Stimulated activated CD8-positive, alpha-beta memory T cell treated with anti-CD3 and anti-CD28 coated beads, Interleukin-4, amount 100 ng/mL, for 48 hours (primary cell): ENCODE measurements around the gene KCNJ13.
"Not testable (repeated sequence)": the region's sequence is repeated elsewhere in the genome, so short reads cannot be mapped to it uniquely, and the experiment has no call there.

Source experiments
- DNase-seq: peaks from one replicate; pipeline ENCODE4 v3.0.0-alpha.2; 2020

KCNJ13 gene

DNA sequence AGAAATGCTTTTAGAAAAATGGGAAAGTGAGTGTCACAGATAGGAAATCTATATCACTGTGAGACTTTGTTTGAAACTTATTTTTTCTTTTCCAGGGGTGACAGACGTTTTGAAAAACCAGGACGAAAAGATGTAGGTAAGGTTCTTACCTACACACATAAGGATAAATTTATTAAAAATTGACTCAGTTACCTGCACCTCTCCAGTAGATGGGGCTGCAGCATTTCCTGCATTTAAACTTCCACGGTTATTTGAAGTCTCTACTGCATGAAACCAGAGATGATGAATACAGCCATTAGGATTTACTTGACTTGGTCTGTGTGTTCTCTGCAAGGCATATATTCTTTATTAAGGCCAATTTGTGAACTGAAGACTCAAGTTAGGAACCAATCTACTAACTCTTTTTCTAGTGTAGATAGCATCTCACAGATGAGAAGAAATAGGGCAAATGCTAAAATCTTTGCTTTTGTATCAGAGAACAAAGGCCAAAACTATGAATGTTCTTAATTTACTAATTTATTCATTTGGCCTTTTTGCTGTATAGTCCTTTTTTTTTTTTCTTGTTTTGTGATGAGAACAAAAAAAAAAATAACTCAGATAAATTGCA lies 15.0 kb downstream of the KCNJ13 start:
- DNase-seq = no peak

DNA sequence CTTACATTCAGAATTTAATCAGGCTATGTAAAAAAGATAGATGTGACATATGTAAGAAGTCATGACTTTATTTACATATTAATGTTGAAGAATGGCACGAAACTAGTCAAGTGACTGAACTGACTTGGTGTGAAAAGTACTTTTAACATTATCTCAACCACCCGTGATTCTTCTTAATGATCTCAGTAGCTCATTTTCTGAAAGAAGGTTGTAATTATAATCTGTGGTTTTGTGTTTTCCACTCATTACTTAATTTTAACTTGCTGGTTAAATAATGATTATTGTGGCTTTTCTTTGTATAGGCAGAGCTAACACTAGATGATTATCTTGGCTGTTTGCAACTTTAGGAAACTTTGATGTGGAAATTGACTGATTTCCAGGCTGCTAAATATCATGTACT lies 18.5 kb downstream of the KCNJ13 start:
- no peak for DNase-seq

DNA sequence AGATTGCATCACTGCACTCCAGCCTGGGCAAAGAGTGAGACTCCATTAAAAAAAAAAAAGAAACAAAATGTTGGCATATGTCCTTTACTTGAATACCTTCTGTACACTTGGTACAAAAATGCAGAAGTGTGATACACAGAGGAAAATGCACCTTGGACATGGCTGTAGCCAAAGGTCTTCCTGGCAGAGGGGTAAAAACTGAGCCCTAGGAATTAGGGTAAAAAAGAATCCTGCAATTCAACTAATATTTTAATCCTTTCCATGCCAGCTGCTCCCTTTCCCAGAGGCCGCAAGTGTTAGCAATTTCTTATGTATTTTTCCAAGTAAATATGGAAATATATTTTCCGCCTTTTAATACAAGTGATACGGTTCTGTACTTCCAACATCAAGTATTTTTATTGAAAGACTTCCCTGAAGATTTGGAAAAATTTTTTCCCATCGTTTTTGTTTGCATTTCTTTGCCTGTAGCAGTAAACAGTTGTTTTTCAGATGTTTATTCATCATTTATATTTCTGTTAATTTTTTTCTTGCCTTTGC lies 26.2 kb downstream of the KCNJ13 start:
- DNase-seq = no peak

DNA sequence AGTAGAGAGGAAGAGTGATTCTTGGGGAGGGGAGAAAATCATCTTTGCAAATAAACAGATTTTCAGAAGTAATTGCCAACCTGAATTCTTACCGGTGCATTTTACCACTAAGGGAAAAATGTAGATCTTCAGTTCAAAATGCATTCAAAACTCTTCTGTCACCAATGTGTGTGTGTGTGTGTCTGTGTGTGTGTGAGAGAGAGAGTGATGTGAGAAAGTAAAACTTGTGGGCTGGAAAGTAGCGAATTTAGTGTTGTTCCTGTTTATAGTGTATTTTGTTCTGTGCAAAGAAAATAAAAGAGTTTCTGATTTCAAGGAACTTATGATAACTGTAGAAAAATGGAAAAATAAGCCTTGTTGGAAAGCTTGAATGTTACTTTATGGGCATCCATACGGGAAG lies 27.0 kb downstream of the KCNJ13 start:
- no peak for DNase-seq

DNA sequence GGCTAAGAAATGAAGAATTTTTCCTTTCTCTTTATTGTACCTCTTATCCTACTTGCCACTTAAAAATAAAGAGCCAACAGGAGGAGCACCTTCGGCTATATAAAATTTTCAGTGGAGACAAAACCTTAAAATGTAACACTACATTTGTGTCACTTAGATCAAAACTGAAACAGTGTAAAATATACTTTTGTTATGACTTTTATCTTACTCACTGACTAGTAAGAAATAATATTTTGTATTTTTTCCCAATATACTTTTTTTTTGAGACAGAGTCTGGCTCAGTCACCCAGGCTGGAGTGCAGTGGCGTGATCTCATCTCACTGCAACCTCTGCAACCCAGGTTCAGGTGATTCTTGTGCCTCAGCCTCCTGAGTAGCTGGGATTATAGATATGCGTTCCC lies 28.3 kb downstream of the KCNJ13 start:
- no peak for DNase-seq

DNA sequence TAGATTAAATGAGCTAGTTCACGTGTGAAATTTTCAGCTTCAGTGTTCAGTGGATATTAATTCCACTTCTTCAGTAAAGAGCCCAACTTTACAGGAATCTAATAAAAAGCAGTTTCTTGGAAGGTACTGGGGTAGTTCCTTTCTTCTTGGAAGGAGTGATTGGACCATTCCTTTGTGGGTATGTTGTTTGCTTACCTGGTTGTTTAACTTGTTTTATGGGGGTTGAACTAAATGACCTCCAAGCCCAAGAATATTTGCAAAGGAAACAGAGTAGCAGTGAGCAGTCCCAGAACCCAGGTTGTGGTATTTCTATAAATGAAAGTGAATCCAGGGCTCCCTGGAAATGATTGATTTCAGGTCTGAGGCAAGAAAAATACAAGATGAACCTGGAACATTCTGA lies 31.4 kb downstream of the KCNJ13 start:
- DNase-seq = no peak

DNA sequence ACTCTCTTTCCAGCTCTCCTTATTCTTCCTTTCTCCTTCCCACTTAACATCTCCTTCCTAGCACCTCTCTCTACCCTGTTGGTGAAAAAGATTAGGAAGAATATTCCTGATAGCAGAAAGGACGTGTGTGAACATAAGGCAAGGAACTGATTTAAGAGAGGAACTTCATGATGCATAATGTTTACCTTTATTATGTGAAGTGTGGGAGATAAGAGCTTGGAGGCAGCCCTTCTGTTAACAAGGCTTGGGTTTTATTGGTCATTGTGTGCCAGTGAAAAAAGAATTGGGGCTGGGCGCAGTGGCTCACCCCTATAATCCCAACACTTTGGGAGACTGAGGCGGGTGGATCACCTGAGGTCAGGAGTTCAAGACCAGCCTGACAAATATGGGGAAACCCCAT lies 34.4 kb downstream of the KCNJ13 start:
- DNase-seq = no peak

DNA sequence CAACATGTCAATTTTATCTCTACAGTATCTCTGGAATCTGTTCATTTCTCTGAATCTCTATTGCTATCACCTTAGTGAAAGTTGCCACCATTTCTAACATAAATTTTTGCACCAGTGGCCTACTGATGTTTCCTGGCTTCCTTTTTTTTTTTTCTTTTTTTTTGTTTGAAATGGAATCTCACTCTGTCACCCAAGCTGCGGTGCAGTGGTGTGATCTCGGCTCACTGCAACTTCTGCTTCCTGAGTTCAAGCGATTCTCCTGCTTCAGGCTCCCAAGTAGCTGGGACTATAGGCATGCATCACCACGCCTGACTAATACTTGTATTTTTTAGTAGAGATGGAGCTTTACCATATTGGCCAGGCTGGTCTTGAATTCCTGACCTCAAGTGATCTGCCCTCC lies 35.1 kb downstream of the KCNJ13 start:
- no peak for DNase-seq

DNA sequence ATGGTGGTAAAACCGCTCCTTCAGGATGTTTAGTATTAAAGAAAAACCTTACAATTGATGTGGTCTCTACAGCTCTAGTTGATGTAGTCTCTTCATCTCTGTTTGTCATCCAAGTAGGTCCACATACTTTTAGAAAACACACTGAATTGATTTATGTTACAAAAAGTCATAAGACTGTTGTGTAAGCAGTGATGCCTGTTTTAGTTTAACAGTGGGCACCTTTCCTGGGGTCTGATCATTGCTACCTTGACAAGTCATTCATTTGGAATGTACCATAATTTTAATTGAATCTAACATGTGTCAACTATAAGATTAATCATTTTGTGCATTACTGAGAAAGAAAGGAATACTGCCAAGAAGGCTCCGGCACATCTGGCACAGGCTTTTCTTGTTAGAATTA lies 44.9 kb downstream of the KCNJ13 start:
- no peak for DNase-seq

DNA sequence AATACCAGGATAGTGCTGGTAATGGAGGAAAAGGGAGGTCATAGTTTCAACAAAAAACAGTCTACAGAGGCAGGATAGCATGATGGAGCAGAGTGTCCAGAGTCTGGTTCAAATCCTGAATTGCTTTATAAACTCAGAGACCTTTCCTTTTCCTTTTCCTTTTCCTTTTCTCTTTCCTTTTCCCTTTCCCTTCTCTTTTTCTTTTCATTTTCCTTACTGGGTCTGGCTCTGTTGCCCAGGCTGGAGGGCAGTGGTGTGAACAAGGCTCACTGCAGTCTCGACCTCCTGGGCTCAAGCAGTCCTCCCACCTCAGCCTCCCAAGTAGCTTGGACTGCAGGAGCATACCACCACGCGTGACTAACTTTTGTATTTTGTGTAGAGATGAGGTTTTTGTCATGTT lies 47.6 kb downstream of the KCNJ13 start:
- no peak for DNase-seq

DNA sequence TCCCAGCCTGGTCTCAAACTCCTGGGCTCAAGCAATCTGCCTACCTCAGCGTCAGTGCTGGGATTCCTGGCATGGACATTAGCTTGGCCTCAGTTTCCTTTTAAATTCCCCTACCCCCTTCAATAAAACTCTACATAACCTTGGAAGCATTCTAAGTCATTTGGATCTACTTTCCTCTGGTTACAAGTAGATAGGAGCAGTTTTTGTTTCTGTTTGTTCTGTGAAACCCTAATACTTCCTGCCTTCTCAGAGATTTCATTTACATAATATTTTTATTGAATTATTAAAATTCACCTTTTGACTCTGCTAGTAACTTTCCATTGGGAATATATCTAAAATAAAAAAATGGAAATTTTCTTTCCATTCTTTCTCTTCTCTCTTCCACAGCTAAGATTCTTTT lies 53.3 kb downstream of the KCNJ13 start:
- DNase-seq = no peak

DNA sequence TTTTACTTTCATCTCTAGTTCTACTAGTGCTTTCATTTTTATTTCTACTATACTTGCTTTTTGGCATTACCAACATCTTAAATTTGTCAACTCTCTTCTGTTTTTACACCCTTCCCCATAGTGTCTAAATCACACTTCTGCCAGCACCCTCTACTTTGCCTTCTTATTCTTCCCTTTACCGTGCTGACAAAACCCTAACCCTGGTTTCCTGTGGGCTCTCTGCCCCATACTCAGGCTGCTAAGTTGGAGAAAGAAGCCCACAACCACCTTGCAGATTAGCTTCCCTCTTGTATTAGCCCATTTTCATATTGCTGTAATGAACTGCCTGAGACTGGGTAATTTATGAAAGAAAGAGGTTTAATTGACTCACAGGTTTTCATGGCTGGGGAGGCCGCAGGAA lies 54.5 kb downstream of the KCNJ13 start:
- no peak for DNase-seq

DNA sequence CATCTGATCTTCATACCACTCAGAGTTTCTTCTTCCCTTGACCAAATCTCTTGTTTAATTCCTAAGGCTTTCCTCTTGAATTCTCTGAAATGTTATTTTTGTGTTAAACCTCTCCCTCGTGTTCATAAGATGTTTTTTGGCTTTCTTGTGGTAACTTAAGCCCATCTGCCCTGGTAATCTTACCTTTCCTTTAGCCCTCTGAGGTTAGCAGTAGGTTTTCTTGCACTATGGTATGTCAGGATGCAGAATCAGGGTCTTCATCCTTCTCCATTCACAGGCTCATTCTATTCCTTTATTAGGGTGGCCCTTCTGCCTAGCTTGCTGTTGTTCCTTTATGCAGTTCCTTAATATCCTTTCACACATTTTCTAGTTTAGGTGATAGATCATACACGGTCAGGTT lies 55.1 kb downstream of the KCNJ13 start:
- DNase-seq = no peak

DNA sequence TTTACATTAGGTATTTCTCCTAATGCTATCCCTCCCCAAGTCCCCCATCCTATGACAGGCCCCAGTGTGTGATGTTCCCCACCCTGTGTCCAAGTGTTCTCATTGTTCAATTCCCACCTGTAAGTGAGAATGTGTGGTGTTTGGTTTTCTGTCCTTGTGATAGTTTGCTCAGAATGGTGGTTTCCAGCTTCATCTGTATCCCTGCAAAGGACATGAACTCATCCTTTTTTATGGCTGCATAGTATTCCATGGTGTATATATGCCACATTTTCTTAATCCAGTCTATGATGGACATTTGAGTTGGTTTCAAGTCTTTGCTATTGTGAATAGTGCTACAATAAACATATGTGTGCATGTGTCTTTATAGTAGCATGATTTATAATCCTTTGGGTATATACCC lies 56.3 kb downstream of the KCNJ13 start:
- DNase-seq = not testable (repeated sequence)
